ENCODE results near the gene ADAM22. TPM values are rescaled to one million over a fixed set of nuclear protein-coding genes. Genes with fewer than 3 reads are reported as not detected.

The ADAM22 gene
- total and polyA plus RNA-seq, 2 experiments from 2014 or later: 2.7 to 18.7 TPM

- Histone ChIP-seq H3K27ac (ENCODE audit: low read depth) (no peak overlapping the region), H3K4me2 (no peak overlapping the region), H3K9me2 (ENCODE audit: insufficient read depth) (no peaks in the 10 kb centered on the region), H2AFZ (no peak overlapping the region), H3F3A (replicated peaks; ENCODE audit: low read depth) (no peaks in the 10 kb centered on the region), H3K27me3 (ENCODE audit: insufficient read depth) (no peaks in the 10 kb centered on the region), H4K20me1 (replicated peaks; ENCODE audit: insufficient read depth) (no peaks in the 10 kb centered on the region), H3K79me2 (replicated peaks; ENCODE audit: insufficient read depth) (no peaks in the 10 kb centered on the region), H3K36me3 (ENCODE audit: insufficient read depth) (no peaks in the 10 kb centered on the region), H3K4me1 (ENCODE audit: insufficient read depth) (peaks cover 16% of the 10 kb centered on the region), H3K4me3 (no peak overlapping the region)
- TF ChIP-seq STAT1 (IDR thresholded peaks at IDR 0.05; ENCODE audit: unreplicated experiment): no peak
- TF ChIP-seq POLR2AphosphoS5 (IDR thresholded peaks at IDR 0.05; ENCODE audit: low read depth): no peak
- TF ChIP-seq REST (IDR thresholded peaks at IDR 0.05; ENCODE audit: unreplicated experiment): no peak
- TF ChIP-seq NANOG (IDR thresholded peaks at IDR 0.05; ENCODE audit: borderline replicate concordance): no peak
- no peak for TF ChIP-seq CREB1 (CRISPR knock-in tag; IDR thresholded peaks at IDR 0.05; ENCODE audit: low read depth)
- H3K4me1 Mint-ChIP-seq: peaks cover 31% of the 10 kb centered on the region
- no peaks in the 10 kb centered on the region for H3K27me3 Mint-ChIP-seq (ENCODE audit: insufficient read depth, low read depth, poor library complexity)
- no peaks in the 10 kb centered on the region for H3K36me3 Mint-ChIP-seq (ENCODE audit: low read depth)
- no peak overlapping the region for H3K27ac Mint-ChIP-seq
- ATAC-seq: no peak
- DNase-seq (ENCODE audit: low spot score): no peak
- H3K4me3 Mint-ChIP-seq: no peak overlapping the region
- no peaks in the 10 kb centered on the region for H3K9me3 Mint-ChIP-seq
These were observed 168.6 kb downstream of the ADAM22 start for GRCh38 chr7:88102675-88103074.

- no peak for TF ChIP-seq CTCF (conservative IDR thresholded peaks at IDR 0.05; ENCODE audit: low read depth in 2 of 2)
- no peak for TF ChIP-seq STAT1 (IDR thresholded peaks at IDR 0.05; ENCODE audit: unreplicated experiment)
- TF ChIP-seq ZNF114 (CRISPR knock-in tag; IDR thresholded peaks at IDR 0.05): no peak
- TF ChIP-seq EZH2phosphoT487 (IDR thresholded peaks at IDR 0.05; ENCODE audit: unreplicated experiment): no peak
- no peak for TF ChIP-seq CREB1 (CRISPR knock-in tag; IDR thresholded peaks at IDR 0.05; ENCODE audit: low read depth)
- H3K4me3 ChIP-seq: no peak overlapping the region
- no peak for ATAC-seq
- no peak overlapping the region for H2AFZ ChIP-seq
- H3K9me3 Mint-ChIP-seq: no peaks in the 10 kb centered on the region
- no peak overlapping the region for H3K27ac ChIP-seq (ENCODE audit: low read depth)
- no peaks in the 10 kb centered on the region for H3K9me2 ChIP-seq (ENCODE audit: insufficient read depth)
- H3K36me3 ChIP-seq (ENCODE audit: insufficient read depth): no peaks in the 10 kb centered on the region
- H3F3A ChIP-seq (replicated peaks; ENCODE audit: low read depth): no peaks in the 10 kb centered on the region
- H3K79me2 ChIP-seq (replicated peaks; ENCODE audit: insufficient read depth): no peaks in the 10 kb centered on the region
- H3K4me2 ChIP-seq: no peak overlapping the region
- H3K27me3 Mint-ChIP-seq (ENCODE audit: insufficient read depth, low read depth, poor library complexity): no peaks in the 10 kb centered on the region
- H3K36me3 Mint-ChIP-seq (ENCODE audit: low read depth): peaks cover 8% of the 10 kb centered on the region; the same call in 1 of the 3 replicates
- H3K4me3 Mint-ChIP-seq: no peak overlapping the region
- no peaks in the 10 kb centered on the region for H4K20me1 ChIP-seq (replicated peaks; ENCODE audit: insufficient read depth)
- H3K4me1 Mint-ChIP-seq: peaks cover 31% of the 10 kb centered on the region
- H3K4me1 ChIP-seq (ENCODE audit: insufficient read depth): peaks cover 16% of the 10 kb centered on the region
- DNase-seq (ENCODE audit: low spot score): no peak
- H3K27ac Mint-ChIP-seq: no peak overlapping the region
- H3K27me3 ChIP-seq (ENCODE audit: insufficient read depth): no peaks in the 10 kb centered on the region
These were observed 170.7 kb downstream of the ADAM22 start for GRCh38 chr7:88104732-88105131.

All from GM23338 (cell line).